GM21528 (cell line): Measurements from ENCODE around the gene PPFIA4.

Experiments used
- ATAC-seq: cut with Tn5 transposase; IDR thresholded peaks from one replicate; pipeline ENCODE4 v1.9.1; 2021; ENCODE audit warnings: mild to moderate bottlenecking, moderate library complexity; ENCODE audit not compliant: unreplicated experiment, low FRiP score

The PPFIA4 gene

GRCh38 chr1:203078478-203078877 is 52.2 kb downstream of the PPFIA4 start:
- ATAC-seq: no peak

- ATAC-seq: no peak
Measured at GRCh38 chr1:203080456-203080855, 54.2 kb downstream of the PPFIA4 start.

- no peak for ATAC-seq
Measured at GRCh38 chr1:203081465-203082230, 55.4 kb downstream of the PPFIA4 start.

GRCh38 chr1:203082231-203082505 is 55.9 kb downstream of the PPFIA4 start:
- no peak for ATAC-seq

- ATAC-seq: no peak
Measured at GRCh38 chr1:203082571-203083462, 56.5 kb downstream of the PPFIA4 start.

- ATAC-seq: no peak
Measured at GRCh38 chr1:203083463-203083921, 57.2 kb downstream of the PPFIA4 start.

GRCh38 chr1:203084588-203085527 is 58.6 kb downstream of the PPFIA4 start:
- ATAC-seq: no peak

- ATAC-seq: no peak
Measured at GRCh38 chr1:203085528-203086406, 59.5 kb downstream of the PPFIA4 start, which contains the start of gene MYOG. TSS of gene MYOG (minus strand) at chr1:203086012. CDS start at chr1:203085961, 51 bp downstream.

GRCh38 chr1:203086992-203087763 is 60.9 kb downstream of the PPFIA4 start:
- ATAC-seq: no peak

GRCh38 chr1:203088441-203088840 is 62.1 kb downstream of the PPFIA4 start:
- ATAC-seq: no peak

- no peak for ATAC-seq
Measured at GRCh38 chr1:203089001-203089650, 62.8 kb downstream of the PPFIA4 start.

- no peak for ATAC-seq
Measured at GRCh38 chr1:203089651-203090045, 63.4 kb downstream of the PPFIA4 start.

- ATAC-seq: no peak
Measured at GRCh38 chr1:203090421-203091198, 64.3 kb downstream of the PPFIA4 start.

GRCh38 chr1:203091199-203091477 is 64.8 kb downstream of the PPFIA4 start:
- no peak for ATAC-seq

GRCh38 chr1:203091761-203092330 is 65.6 kb downstream of the PPFIA4 start:
- no peak for ATAC-seq

- no peak for ATAC-seq
Measured at GRCh38 chr1:203093754-203094410, 67.6 kb downstream of the PPFIA4 start.
